HPDE6-E6E7 (cell line): ENCODE results near the gene DAB2IP.
"Not testable (repeated sequence)": the region's sequence is repeated elsewhere in the genome, so short reads cannot be mapped to it uniquely, and the experiment has no call there.

Experiments used
- DNase-seq: peaks from one replicate; pipeline ENCODE4 v3.0.0; 2011; ENCODE audit warnings: missing footprints; ENCODE audit errors: extremely low spot score

DAB2IP gene

DNA sequence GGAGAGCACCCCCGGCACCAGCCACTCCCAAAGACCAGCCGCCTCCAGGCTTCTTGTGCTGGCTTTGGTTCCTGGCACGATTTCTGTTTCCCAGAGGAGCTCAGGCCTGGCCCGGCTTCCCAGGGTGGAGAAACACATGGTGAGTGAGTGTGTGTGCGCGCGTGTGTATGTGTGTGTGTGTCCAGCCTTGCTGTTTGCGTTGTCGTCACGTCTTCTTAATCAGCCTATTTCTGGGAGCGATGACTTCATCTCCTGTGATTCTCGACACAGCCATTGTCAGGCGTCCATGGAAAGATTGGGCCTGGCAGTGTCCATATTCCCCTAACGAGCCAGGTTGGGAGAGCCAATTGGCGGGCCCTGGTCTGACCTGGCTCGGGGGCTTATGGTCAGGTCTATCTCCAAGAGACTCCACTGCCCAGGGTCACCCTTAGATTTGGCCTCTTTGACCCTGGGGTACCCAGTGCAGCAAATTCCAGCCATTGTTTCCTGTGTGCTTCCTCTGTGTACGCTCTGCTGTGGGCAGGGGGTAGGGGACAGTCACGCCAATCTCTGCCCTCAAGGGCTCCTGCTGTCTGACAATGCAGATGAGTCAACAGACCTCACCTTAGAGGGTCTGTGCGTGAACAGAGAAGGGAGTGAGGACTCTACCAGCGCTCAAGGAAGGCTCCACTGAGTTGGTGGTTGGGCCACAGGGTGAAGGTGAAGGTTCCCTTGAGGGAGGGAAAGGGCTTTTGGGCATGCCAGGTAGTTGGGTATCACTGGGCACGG lies 73.8 kb downstream of the DAB2IP start:
- DNase-seq, result no peak

DNA sequence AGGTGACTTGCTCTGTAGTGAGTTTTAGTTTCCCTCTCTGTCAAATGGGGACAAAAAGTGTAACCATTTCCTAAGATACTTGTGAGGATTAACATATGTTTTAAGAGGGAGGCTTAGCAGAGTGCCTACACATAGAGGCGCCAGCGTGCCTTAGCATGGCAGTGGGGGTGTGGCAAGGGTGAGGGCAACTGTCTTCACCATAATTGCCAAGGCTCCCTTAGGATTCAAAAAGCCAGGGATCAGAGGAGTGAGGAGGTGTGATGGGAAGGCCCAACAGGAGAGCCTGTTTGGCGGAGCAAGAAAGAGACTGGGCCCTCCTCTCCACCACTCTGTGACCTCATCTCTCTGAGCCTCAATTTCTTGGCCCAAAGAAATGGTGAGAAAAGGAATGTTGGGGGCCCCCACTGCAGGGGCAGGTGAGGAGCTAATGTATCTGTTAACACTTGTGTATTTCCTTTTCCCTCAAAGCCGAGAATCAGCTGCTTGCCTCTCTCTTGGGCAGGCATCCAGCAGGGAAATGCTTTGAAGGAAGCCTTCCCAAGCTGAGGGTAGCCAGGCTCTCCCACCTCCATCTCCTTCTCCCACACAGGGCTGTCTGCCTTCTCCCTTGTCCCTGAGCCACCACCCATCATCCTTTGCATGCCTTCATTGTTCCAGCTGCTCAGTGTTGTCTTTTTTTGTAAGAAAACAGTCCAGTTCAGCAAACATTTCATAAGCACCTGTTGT lies 76.0 kb downstream of the DAB2IP start:
- DNase-seq, result no peak

DNA sequence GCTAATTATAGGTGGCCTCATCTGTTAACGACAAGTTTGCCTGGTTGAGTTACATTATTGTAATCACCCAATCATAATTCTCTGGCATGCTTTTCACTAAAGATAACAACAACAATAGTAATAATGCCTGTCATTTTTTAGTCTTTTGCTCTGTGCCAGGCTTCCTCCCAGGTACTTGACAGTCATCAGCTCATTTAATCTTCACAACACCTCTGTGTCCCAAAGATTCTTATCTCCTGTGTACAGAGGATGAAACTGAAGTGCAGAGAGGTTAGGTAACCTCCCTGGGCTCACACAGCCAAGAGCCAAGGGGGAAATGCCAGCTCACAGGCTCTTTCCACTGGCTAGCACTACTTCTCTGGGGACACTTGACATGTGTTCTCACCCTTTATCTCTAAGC lies 77.5 kb downstream of the DAB2IP start:
- DNase-seq, result no peak

DNA sequence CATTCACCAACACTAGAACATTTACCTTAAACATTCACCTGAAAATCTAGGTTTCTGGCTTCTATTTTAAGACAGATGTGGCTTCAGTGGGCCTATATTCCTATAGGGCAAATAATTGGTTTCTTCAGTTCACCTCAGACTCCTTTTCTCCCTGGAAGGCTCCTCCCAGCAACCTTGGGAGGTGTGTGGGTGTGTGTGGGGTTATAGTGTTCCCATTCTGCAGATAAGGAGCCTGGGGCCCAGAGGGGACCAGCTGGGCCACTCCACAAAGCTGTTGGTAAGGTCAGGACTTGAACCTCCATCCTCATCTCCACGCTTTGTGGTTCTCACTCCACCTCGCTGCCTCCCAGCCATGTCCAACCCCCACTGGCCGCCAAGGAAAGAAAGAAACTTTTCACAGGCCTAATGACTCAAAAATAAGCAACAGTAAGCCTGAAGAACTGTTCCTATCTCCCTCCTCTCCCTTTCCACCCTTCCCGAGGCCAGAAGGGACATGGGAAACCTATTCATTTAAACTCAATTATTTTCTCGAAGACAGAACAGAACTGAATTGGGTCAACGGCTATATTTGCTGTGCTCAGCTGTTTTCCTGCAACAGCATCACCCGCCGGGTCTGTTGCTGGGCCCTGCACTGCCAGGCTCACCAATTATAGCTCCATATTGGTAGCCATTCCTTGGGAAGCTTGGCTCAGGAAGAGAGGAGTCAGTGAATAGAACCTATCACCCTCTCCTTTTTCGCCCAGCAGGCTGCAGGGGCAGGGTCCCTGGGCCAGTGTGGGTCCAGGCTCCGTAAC lies 78.5 kb downstream of the DAB2IP start:
- no peak for DNase-seq

DNA sequence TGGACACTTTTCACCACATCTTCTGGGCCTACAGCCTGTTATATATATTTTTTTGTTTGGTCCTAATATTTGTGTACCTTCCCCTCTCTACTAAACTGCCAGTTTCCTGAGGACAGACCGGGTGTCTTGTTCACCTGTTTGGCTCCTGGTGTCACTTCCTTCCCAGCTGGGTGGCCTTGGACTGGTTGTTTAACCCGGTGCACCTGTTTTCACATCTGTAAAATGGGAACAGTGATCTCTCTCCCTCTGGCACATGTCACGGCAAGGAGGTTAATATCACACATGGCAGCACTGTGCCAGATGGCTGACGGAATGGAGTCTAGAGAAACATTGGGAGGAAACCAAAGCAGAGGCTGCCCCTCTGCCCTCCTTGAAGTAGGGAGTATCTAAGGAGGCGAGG lies 79.7 kb downstream of the DAB2IP start:
- DNase-seq, result no peak

DNA sequence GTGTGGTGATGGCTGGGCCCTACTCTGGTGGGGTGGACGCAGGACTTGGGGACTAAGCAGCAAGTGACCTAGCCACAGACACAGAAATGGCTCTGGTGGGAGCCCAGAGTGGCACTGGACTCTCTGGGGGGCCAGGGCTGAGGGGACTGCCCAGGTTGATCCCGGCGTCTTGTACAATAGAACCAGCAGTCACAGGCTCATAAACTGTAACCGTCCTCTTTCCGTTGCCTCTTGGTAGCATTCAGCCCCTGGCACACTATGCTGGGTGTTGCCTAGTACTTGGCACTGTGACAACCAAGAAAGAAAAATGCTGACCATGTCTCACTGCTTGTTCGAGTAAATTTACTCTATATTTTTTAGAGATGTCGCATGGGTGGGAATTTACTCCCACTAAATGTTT lies 80.5 kb downstream of the DAB2IP start:
- no peak for DNase-seq

DNA sequence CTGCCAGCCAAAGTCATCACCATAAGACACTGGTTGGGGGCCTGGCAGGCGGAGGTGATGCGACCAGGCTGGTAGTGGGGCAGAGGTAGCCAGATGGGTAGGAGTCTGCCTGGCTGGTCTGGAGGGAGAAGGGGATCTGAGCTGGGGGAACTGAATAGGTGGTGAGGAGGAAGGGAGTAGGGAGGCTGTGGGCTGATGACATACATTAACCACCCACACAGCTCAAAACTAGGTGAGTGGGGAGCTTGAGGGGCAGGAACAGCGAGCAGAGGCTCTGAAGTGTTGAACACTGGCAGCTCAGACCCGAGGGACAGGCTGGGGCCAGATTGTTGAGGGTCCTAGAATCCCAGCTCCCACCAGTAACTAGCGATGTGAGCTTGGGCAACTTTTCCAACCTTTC lies 81.0 kb downstream of the DAB2IP start:
- DNase-seq, result no peak

DNA sequence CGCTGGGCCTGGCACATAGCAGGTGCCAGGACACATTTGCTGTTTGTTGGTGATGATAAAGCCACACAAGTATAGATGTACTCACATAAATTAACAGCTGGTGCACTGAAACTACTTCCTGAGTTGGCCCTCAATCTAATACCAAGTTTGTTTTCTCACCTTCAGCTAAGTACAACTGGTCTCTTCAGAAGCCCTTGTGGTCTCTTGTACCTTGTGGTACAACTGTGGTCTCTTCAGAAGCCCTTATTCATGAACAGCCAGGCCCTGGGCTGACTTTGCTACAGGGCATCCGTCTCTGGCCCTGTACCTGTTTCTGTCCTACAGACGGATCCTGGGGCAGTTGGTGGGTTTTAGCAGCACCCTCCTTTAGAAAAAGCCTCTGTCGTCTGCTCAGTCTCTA lies 81.5 kb downstream of the DAB2IP start:
- DNase-seq, result no peak

DNA sequence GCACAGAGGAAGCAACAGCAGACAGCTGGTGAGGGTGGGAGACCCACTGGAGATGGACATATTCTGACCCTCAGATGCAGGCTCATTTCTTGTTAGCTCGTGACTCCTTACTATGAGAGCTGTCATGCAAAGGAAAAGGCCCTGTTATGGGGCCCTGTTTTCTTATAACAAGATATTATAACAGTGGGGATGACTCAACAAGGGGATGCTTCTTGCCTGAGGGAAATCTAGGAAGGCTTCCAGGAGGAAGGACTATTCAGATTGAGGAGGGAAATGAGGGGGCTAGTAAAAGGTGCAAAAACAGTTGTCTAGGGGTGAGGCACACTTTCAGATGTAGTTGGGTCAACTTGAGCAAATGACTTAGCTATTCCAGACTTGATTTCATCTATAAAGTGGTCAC lies 83.0 kb downstream of the DAB2IP start:
- DNase-seq, result no peak

DNA sequence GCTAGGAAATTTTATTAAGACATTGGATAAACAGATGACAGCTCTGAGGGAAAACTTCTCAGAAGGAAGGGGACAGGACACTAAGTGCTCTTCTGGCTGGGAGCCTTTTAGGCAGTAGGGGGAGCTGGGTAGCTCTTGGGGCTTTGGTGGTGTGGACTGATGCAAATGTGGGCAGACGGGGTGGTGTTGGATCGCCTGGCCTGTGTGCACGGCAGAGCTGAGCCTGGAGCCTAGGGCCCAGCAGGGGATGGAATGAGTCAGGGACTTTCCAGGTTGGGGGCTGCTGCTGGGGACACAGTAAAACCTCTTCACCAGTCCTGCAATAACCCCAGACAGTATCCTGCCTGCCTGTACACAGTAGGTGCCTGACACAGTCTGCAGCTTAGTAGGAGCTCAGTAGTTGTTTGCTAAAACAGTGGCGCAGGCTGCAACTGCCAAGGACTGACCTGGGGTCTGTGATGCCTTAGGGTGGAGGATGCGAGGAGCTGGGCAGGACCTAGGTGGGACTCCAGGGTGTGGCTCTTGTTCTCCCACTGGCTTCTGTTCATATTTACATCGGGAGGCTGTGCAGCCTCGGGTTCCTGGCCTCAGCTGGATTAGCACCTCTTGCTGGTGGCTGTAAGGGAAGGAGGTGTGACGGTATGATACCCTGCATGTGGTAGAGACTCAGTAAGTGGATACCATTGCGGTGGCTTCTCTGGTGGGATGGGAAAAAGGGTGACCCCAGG lies 83.8 kb downstream of the DAB2IP start:
- DNase-seq, result no peak

DNA sequence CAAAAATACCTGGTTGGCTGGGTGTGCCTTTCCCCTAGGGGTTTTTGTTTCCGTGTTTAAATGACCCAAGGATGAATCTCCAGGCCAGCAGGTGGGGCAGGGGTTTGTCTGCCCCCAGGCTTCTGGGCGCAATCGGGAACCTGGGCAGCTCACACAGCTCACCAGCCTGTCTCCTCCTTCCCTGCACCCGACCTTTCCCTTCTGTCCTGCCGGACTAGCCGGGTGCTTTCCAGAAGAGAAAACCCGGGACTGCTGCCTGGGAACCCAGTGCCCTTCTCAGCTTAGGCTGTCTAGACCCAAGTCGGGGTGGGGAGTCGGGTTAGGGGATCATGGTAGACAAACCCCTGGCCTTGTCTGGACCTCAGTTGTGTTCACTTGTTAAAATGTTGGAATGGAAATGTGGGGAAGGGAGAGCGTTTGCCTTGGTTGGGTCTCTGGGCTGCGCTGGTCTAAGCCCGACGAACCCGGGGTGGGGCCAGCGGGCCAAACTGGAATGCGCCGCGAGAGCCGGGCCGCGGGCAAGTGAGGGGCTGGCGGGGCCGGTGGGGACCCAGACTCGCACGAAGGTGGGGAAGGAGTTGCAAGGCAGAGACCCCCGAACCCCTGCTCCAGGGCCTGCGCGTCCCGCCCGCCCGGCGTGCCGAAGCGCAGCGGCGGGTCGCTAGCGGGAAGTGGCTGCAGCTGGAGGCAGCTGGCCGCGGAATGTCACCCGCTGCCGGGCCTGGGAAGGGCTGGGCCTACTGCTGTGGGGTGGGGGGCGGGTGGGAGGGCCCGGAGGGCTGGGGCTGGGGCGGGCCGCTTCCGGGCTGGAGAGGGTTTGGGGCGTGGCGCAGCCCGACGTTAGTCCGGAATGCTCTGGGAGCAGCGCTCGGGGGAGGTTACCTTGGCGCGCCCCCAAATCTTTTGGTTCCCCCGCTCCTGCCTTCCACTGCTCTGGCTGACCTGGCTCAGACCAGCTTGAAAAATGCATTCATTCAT lies 84.6 kb downstream of the DAB2IP start:
- DNase-seq, result no peak

DNA sequence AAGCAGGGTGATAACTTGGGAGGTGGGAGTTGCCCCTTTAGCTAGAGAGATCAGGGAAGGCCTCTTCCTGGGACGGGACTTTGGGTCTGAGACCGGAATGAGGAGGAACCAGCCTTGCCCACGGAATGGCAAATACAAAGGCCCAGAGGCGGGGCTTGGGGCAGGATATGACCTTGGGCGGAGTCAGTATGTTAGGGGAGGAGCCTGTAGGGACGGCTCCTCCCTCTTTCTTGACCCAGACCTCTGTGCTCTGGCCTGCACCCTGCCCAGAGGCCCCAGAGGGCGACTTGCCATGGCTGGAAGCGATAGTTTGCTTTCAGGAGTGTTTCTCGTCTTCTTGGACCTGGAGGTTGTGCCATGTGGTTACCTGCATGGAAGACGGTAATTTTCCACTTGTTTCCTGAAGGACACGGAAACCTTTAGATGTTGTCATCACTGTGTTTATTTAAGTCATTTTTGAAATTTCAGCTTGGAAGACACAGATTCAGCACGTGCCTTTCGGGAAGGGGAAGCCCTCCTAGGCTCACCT lies 85.6 kb downstream of the DAB2IP start:
- DNase-seq, result no peak

DNA sequence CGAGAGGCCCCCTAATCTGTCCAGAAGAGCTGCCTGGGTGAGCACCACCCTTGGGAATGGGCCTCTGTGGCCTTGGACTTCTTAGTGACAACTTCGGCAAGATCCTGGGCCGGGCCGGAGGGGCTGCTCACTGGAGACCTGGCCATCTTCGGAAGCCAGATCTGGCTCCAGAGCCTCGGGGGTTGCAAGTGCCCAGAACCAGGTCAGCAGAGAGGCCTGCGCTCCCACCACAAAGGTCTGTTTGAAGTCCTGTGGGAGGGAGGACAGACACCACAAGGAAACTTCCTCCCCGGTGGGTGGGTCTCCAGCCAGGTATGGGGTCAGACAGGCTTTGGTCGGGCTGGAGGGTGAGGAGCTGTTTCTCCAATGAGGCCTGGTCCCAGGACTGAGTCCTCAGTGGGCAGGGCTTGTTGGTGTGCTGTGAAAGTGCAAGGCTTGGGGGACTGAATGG lies 86.1 kb downstream of the DAB2IP start:
- no peak for DNase-seq

DNA sequence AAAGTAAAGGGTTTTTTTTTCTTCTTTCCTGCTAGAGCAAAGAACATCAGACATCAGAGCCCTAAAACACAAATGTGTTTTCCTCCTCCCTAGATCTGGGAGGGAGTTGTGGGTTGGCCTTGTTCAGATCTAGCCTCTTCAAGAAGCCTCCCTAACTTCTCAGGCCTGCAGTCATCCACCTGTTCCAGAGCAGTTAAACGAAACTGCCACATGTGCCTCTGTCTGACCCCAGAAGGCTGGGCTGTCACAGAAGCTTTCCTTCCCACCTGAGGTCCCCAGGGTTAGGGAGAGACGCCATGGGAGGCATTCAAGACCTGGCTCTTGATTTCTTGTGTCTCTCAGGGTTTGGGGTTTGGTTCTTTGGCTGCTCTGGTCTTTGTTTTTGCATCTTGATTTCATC lies 87.0 kb downstream of the DAB2IP start:
- DNase-seq, result no peak

DNA sequence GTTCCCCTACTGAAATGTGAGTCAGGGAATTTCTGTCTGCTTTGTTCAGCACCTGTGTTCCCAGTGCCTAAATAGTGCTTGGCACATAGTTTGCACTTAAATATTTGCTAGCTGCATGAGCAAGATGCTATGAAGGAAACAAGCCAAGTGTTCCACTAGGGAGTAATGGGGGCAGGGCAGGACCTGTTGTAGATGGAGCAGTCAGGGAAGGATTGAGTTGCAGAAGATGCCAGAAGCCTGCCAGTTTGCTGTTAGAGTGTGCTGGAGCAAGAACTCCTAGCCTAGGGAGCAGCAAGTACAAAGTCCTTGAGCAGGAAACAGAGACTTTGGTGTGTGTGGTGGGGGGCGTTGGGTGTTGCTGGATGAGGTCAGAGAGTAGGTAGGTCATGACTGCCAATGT lies 87.5 kb downstream of the DAB2IP start:
- no peak for DNase-seq

DNA sequence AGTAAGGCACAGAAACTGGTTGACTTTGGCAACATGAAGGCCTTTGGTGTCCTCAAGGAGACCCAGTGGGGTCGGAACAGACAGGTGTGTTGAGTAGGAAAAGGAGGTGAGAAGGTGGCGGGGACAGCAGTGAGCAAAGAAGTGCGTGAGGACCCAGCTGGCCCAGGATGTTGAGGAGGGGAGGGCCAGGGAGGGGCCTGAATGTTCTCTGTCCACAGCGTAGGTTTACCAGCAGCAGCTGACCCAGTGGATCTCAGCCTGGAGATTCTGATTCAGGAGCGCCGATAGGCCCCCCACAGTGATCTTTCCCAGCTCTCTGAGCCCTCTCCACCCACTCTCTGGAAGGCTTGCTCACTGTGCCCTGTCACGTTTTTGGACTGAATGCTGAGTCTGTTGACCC lies 88.5 kb downstream of the DAB2IP start:
- DNase-seq, result no peak

DNA sequence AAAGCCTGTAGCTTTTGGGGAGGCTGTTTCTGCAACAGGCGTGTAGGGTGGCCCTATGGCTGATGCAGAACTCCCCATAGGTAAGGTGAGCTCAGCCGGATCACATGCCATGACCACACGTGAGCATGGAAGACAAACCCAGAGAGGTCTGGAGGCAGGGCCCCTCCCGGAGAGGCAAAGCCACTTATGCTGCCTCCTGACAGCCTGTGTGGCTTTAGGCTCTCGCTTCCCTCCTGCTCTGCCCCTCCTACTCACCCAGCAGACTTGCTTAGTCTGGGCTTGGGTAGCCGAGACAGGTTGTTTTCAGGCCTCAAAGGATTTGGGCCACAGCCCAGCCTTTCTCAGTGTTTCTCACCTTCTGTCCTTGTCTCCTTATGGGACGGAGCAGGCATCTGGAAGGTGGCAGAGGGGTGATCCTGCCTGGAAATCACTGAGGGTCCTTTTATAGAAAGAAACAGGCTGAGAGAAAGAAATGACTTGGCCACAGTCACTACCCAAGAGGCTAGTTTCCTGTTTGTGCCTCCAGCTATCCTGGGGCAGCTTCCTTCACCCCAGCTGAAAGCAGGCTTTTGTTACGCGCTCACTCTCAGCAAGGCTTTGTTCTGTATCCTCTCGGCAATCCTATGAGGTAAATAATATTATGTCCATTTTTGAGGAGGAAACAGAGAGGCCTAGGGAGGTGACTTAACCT lies 89.9 kb downstream of the DAB2IP start:
- DNase-seq, result no peak

DNA sequence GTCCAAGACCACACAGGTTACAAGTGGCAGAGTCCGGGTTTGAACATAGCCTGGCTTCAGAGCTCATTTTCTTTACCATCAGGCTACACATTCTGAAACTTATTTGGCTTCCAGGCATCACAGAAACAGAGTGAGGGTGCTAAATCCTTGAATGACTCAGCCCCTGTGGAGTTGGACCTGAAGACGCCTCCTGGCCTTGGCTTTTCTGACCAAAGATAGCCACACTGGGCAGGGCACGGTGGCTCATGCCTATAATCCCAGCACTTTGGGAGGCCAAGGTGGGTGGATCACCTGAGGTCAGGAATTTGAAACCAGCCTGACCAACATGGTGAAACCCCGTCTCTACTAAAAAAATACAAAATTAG lies 90.5 kb downstream of the DAB2IP start:
- DNase-seq, result not testable (repeated sequence)

DNA sequence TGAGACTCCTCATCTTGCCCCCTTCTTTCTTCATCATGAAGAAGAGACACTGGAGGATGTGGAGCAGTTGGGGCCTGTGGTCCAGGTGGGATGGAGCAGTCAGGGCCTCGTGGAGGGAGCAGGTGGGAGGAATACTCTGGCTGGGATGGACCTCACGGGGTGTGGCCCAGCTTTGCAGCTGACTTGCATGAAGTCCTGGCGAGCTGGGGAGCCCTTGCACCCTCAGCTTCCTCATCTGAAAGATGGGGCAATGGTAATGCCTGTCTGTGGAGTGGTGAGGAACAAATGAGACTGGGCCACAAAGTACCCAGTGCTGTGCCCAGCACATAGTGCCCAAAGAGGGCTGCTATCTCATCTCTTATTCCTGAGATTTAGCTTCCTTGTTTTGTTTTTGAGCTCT lies 91.5 kb downstream of the DAB2IP start:
- no peak for DNase-seq

DNA sequence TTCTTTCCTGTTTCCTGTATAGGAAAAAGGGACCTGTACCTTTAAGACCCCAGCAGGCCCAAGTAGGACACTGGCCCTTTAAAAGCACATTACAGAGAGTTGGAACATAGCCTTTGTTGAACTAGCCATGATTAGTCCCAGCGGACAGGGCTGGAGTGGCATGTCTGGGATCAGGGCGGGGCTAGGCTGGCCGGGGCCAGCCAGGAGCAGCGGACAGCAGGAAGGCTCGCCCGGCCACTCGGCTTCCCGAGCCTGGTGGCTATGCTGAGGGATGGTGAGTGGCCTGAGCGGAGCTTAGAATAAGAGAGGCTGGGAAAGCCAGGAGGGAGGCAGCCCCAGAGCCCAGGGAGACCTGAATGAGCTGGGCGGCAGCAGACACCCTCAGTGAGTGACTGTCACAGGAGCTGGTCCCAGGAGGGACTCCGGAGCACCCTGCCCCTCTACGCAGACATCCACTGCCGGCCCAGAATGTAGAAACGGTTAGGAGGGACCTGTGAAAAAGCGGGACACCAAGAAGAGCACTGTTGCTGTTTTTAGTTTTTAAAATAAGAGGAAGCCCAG lies 92.1 kb downstream of the DAB2IP start:
- no peak for DNase-seq
